SK-N-SH (cell line): ENCODE results near the gene MSRB1. TPM values are rescaled to one million over a fixed set of nuclear protein-coding genes. Genes with fewer than 3 reads are reported as not detected.

ENCODE experiments used
- CTCF ChIA-PET: fragments of 300-600, 350-600 bp; formaldehyde crosslinking; extraction: SDS; loops from one replicate; lab custom pipeline; 2021; lab: Yijun Ruan, JAX
- POLR2A ChIA-PET: fragments of 350-600 bp; sonication (Branson Sonifier 250); formaldehyde crosslinking; extraction: SDS; loops from one replicate; lab custom pipeline; 2020; ENCODE audit warnings: antibody characterized with exemption, inconsistent platforms; lab: Yijun Ruan, JAX
- DNase-seq: peaks from one replicate; pipeline ENCODE4 v3.0.0; 2012
- H2AFZ ChIP-seq: fragments of 200-600 bp; sonication (generic); 2 replicates; pipeline ENCODE4 v1.8.1; 2016; ENCODE audit warnings: antibody characterized with exemption, mild to moderate bottlenecking, low read depth
- H3F3A ChIP-seq: fragments of 200-600 bp; sonication (generic); replicated peaks from 2 replicates; pipeline ENCODE3; 2016; ENCODE audit warnings: antibody characterized with exemption, mild to moderate bottlenecking; ENCODE audit not compliant: insufficient read depth
- H3K27ac ChIP-seq, 2 experiments: fragments of 200-500 bp in 1 of 2; fragments of 200-600 bp in 1 of 2; sonication (Bioruptor generic) in 1 of 2; sonication (generic), shearing (Covaris generic) in 1 of 2; 2 replicates each; pipeline versions ENCODE4 v1.5.1 to v1.6.1; 2014 to 2016; ENCODE audit warnings: low read depth in 2 of 2, inconsistent platforms in 1 of 2, low read length in 1 of 2, mild to moderate bottlenecking in 1 of 2, mixed read lengths in 1 of 2
- H3K27me3 ChIP-seq: fragments of 200-600 bp; sonication (generic), shearing (Covaris generic); 2 replicates; pipeline ENCODE4 v1.6.1; 2016; ENCODE audit warnings: mixed run types; ENCODE audit not compliant: insufficient read depth
- H3K36me3 ChIP-seq, 2 experiments: fragments of 200-500 bp in 1 of 2; fragments of 200-600 bp in 1 of 2; sonication (Bioruptor generic) in 1 of 2; sonication (generic) in 1 of 2; replicated peaks in 1 of 2; 2 replicates each; pipeline versions ENCODE3 to v1.5.1; 2014 to 2016; ENCODE audit warnings: low read length in 1 of 2, mild to moderate bottlenecking in 1 of 2; ENCODE audit not compliant: insufficient read depth in 2 of 2, control insufficient read depth in 1 of 2
- H3K4me1 ChIP-seq, 2 experiments: fragments of 200-500 bp in 1 of 2; fragments of 200-600 bp in 1 of 2; sonication (Bioruptor generic) in 1 of 2; sonication (generic), shearing (Covaris generic) in 1 of 2; 2 replicates each; pipeline versions ENCODE4 v1.5.1 to v1.6.1; 2014 to 2016; ENCODE audit warnings: low read depth in 1 of 2, low read length in 1 of 2, mixed run types in 1 of 2; ENCODE audit not compliant: insufficient read depth in 2 of 2, control insufficient read depth in 1 of 2
- H3K4me2 ChIP-seq: fragments of 200-600 bp; sonication (generic), shearing (Covaris generic); 2 replicates; pipeline ENCODE4 v1.6.1; 2017; ENCODE audit warnings: mixed run types
- H3K4me3 ChIP-seq, 2 experiments: fragments of 200-500 bp in 1 of 2; fragments of 200-600 bp in 1 of 2; sonication (Bioruptor generic) in 1 of 2; sonication (generic), shearing (Covaris generic) in 1 of 2; 2 replicates each; pipeline versions ENCODE4 v1.5.1 to v1.8.1; 2014 to 2016; ENCODE audit warnings: low read depth in 2 of 2, inconsistent platforms in 1 of 2, low read length in 1 of 2, mild to moderate bottlenecking in 1 of 2, mixed read lengths in 1 of 2, moderate library complexity in 1 of 2
- H3K79me2 ChIP-seq: fragments of 200-600 bp; sonication (generic); 2 replicates; pipeline ENCODE4 v1.8.1; 2017; ENCODE audit warnings: mild to moderate bottlenecking; ENCODE audit not compliant: insufficient read depth
- H3K9ac ChIP-seq: fragments of 200-600 bp; sonication (generic); 2 replicates; pipeline ENCODE4 v1.6.1; 2017; ENCODE audit warnings: mixed run types
- H3K9me2 ChIP-seq: fragments of 200-600 bp; sonication (generic); 2 replicates; pipeline ENCODE4 v1.6.1; 2017; ENCODE audit warnings: mixed run types
- H3K9me3 ChIP-seq: fragments of 200-600 bp; sonication (generic); 2 replicates; pipeline ENCODE4 v1.6.1; 2017; ENCODE audit warnings: mixed run types, mild to moderate bottlenecking, moderate library complexity
- H4K20me1 ChIP-seq: fragments of 200-600 bp; sonication (generic); 2 replicates; pipeline ENCODE4 v1.6.1; 2017; ENCODE audit warnings: mild to moderate bottlenecking, mixed run types; ENCODE audit not compliant: insufficient read depth
- ELF1 ChIP-seq: IDR thresholded peaks from 2 replicates; pipeline ENCODE4 v1.4.0; 2012
- EP300 ChIP-seq, 2 experiments: IDR thresholded peaks; 2 replicates each; pipeline versions ENCODE4 v1.4.0 to v1.6.1; 2012; ENCODE audit warnings: borderline replicate concordance in 1 of 2, low read depth in 1 of 2, low read length in 1 of 2
- FOXM1 ChIP-seq: IDR thresholded peaks from 2 replicates; pipeline ENCODE4 v1.4.0; 2012; ENCODE audit warnings: low read depth, mild to moderate bottlenecking
- GABPA ChIP-seq: IDR thresholded peaks from 2 replicates; pipeline ENCODE4 v1.4.0; 2012; ENCODE audit warnings: low read depth, mild to moderate bottlenecking
- GATA2 ChIP-seq: sonication (generic); formaldehyde crosslinking; IDR thresholded peaks from 2 replicates; pipeline ENCODE4 v1.5.0; 2020; ENCODE audit warnings: mild to moderate bottlenecking, missing genetic modification reagents
- NFIC ChIP-seq: IDR thresholded peaks from 2 replicates; pipeline ENCODE4 v1.4.0; 2012; ENCODE audit warnings: borderline replicate concordance
- RAD21 ChIP-seq: IDR thresholded peaks from 2 replicates; pipeline ENCODE4 v1.6.1; 2012; ENCODE audit warnings: mild to moderate bottlenecking, low read length
- RCOR1 ChIP-seq: fragments of 150-350 bp; IDR thresholded peaks from 2 replicates; pipeline ENCODE4 v1.6.1; 2017; ENCODE audit warnings: antibody characterized with exemption, low read length
- REST ChIP-seq: IDR thresholded peaks from 2 replicates; pipeline ENCODE4 v1.6.1; 2012; ENCODE audit warnings: mild to moderate bottlenecking, low read depth, low read length, moderate library complexity
- RFX5 ChIP-seq: IDR thresholded peaks from 2 replicates; pipeline ENCODE4 v1.6.1; 2012; ENCODE audit warnings: mild to moderate bottlenecking, improper control_type of control experiment, low read length
- RXRA ChIP-seq: IDR thresholded peaks from 2 replicates; pipeline ENCODE4 v1.4.0; 2012; ENCODE audit warnings: low read depth, mild to moderate bottlenecking, borderline replicate concordance
- SIN3A ChIP-seq: IDR thresholded peaks from 2 replicates; pipeline ENCODE4 v1.6.1; 2012; ENCODE audit warnings: low read depth, mild to moderate bottlenecking, low read length, moderate library complexity, borderline replicate concordance
- SMC3 ChIP-seq: IDR thresholded peaks from 2 replicates; pipeline ENCODE4 v1.6.1; 2012; ENCODE audit warnings: low read depth, low read length, improper control_type of control experiment
- TAF1 ChIP-seq: IDR thresholded peaks from 2 replicates; pipeline ENCODE4 v1.6.1; 2012; ENCODE audit warnings: low read depth, mild to moderate bottlenecking, low read length, moderate library complexity, borderline replicate concordance
- TCF12 ChIP-seq: IDR thresholded peaks from 2 replicates; pipeline ENCODE4 v1.4.0; 2012
- USF2 ChIP-seq: fragments of 150-350 bp; IDR thresholded peaks from 2 replicates; pipeline ENCODE4 v1.6.1; 2017; ENCODE audit warnings: antibody characterized with exemption, low read length, low read depth, borderline replicate concordance
- WGBS: methylation state at CpG from one replicate; pipeline ENCODE4 v1.1.6; 2017; ENCODE audit warnings: low lambda C conversion rate; 5-methylcytosine and 5-hydroxymethylcytosine counted together
- polyA plus RNA-seq, 3 experiments: library from polyadenylated mRNA; depleted of rRNA; stranded (reverse); fragments of >200 nt; gene quantifications; 2 replicates each; pipeline ENCODE4 v1.2.3, GENCODE V29; 2012
- TF ChIP-seq, protein P1 (sequence below): fragments of 200-600 bp; sonication (generic); IDR thresholded peaks from 2 replicates; pipeline ENCODE4 v1.6.1; 2017; ENCODE audit warnings: antibody characterized with exemption, mild to moderate bottlenecking, moderate library complexity
- TF ChIP-seq, protein P2 (sequence below): IDR thresholded peaks from 2 replicates; pipeline ENCODE4; 2012
- TF ChIP-seq, protein P3 (sequence below): IDR thresholded peaks from 2 replicates; pipeline ENCODE4 v1.4.0; 2012; ENCODE audit warnings: low read depth, borderline replicate concordance

MSRB1 gene
- polyA plus RNA-seq, 1 of the 3 experiments (the other 2 are of a cell fraction), result 31.4 TPM

DNA sequence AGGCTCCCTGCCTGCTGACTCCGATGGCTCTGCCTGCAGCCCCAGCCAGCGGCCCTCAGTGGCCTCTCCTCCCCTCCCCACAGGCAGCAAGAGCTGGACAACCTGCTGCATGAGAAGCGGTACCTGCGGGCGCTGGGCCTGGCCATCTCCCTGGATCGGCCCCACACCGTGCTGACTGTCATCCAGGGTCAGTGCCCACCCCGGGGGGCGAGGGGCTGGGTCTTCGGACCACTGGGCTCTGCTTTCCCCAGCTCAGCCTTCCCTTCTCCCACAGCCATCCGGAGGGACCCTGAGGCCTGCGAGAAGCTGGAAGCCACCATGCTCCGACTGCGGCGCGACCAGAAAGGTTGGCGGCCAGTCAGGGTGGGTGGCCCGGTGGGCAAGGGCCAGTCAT is 34.9 kb upstream of the MSRB1 start (continued):
- TF ChIP-seq TCF12 (no peak), SIN3A (no peak), TAF1 (no peak), FOXM1 (no peak), GABPA (no peak), USF2 (no peak), EP300 (IDR thresholded peaks at IDR 0.05; ENCODE audit: borderline replicate concordance in 1 of 2, low read depth in 1 of 2, low read length in 1 of 2) (no peak), RFX5 (no peak)
- TF ChIP-seq, protein P1, sequence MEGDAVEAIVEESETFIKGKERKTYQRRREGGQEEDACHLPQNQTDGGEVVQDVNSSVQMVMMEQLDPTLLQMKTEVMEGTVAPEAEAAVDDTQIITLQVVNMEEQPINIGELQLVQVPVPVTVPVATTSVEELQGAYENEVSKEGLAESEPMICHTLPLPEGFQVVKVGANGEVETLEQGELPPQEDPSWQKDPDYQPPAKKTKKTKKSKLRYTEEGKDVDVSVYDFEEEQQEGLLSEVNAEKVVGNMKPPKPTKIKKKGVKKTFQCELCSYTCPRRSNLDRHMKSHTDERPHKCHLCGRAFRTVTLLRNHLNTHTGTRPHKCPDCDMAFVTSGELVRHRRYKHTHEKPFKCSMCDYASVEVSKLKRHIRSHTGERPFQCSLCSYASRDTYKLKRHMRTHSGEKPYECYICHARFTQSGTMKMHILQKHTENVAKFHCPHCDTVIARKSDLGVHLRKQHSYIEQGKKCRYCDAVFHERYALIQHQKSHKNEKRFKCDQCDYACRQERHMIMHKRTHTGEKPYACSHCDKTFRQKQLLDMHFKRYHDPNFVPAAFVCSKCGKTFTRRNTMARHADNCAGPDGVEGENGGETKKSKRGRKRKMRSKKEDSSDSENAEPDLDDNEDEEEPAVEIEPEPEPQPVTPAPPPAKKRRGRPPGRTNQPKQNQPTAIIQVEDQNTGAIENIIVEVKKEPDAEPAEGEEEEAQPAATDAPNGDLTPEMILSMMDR, result no peak
- TF ChIP-seq, all 33 proteins: peak for 0

GRCh38 chr16:1976951-1977874 is 34.2 kb upstream of the MSRB1 start:
- Histone ChIP-seq H3K9me2 (no peaks in the 10 kb centered on the region), H3K4me3 (no peak overlapping the region), H2AFZ (no peak overlapping the region), H3K9me3 (no peaks in the 10 kb centered on the region), H3K27me3 (no peaks in the 10 kb centered on the region), H4K20me1 (no peaks in the 10 kb centered on the region), H3K9ac (no peak overlapping the region), H3K79me2 (peaks cover 20% of the 10 kb centered on the region), H3K4me1 (peaks cover 0 to 10% of the 10 kb centered on the region in 2 experiments; a peak in 1 of 4 replicates), H3K4me2 (no peak overlapping the region), H3K36me3 (peaks cover 7 to 49% of the 10 kb centered on the region in 2 experiments), H3F3A (peaks cover 7% of the 10 kb centered on the region), H3K27ac (no peak overlapping the region)
- 91% methylated on average over 28 of the region's 33 CpGs for WGBS
- DNase-seq, result no peak
- ChIA-PET CTCF (interaction anchor here (1.3 kb wide), 1 partner anchor 9 kb away, joined by 3 read pairs; no protein-coding TSS in a partner anchor), POLR2A (interaction anchor here (0.6 kb wide), 1 partner anchor 13 kb away, joined by 4 read pairs; the partner anchor contains the start of gene RPS2)
- TF ChIP-seq ELF1 (no peak), RCOR1 (no peak), REST (no peak), TAF1 (no peak), RXRA (no peak), GATA2 (CRISPR knock-in tag) (no peak), FOXM1 (no peak), NFIC (no peak), TCF12 (no peak), RAD21 (no peak), SMC3 (no peak)
- TF ChIP-seq, protein P2, sequence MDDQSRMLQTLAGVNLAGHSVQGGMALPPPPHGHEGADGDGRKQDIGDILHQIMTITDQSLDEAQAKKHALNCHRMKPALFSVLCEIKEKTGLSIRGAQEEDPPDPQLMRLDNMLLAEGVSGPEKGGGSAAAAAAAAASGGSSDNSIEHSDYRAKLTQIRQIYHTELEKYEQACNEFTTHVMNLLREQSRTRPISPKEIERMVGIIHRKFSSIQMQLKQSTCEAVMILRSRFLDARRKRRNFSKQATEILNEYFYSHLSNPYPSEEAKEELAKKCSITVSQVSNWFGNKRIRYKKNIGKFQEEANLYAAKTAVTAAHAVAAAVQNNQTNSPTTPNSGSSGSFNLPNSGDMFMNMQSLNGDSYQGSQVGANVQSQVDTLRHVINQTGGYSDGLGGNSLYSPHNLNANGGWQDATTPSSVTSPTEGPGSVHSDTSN, result no peak
- TF ChIP-seq, protein P3, sequence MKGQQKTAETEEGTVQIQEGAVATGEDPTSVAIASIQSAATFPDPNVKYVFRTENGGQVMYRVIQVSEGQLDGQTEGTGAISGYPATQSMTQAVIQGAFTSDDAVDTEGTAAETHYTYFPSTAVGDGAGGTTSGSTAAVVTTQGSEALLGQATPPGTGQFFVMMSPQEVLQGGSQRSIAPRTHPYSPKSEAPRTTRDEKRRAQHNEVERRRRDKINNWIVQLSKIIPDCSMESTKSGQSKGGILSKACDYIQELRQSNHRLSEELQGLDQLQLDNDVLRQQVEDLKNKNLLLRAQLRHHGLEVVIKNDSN, result no peak
